HG02943 (cell line): ENCODE measurements around the gene KIF14.
A peak's percentile ranks its signal among the peaks of the same experiment; 100 is the strongest.
"Not testable (repeated sequence)": the region's sequence is repeated elsewhere in the genome, so short reads cannot be mapped to it uniquely, and the experiment has no call there.

Experiments used
- ATAC-seq: cut with Tn5 transposase; IDR thresholded peaks from one replicate; pipeline ENCODE4 v1.9.1; 2021; ENCODE audit warnings: mild to moderate bottlenecking, low read depth, moderate library complexity; ENCODE audit not compliant: unreplicated experiment

Gene KIF14

GRCh38 chr1:200550367-200550766 lies 70.2 kb downstream of the KIF14 start:
- no peak for ATAC-seq

GRCh38 chr1:200547386-200547785 lies 73.2 kb downstream of the KIF14 start:
- no peak for ATAC-seq

- ATAC-seq = no peak
Measured at GRCh38 chr1:200546577-200546976, 74.0 kb downstream of the KIF14 start.

- no peak for ATAC-seq
Measured at GRCh38 chr1:200542162-200542561, 78.4 kb downstream of the KIF14 start.

GRCh38 chr1:200540281-200540680 lies 80.3 kb downstream of the KIF14 start:
- no peak for ATAC-seq

- ATAC-seq = no peak
Measured at GRCh38 chr1:200538179-200538578, 82.4 kb downstream of the KIF14 start.

GRCh38 chr1:200535605-200536004 lies 84.9 kb downstream of the KIF14 start:
- no peak for ATAC-seq

- ATAC-seq = no peak
Measured at GRCh38 chr1:200530623-200531261, 89.8 kb downstream of the KIF14 start.

GRCh38 chr1:200528858-200529606 lies 91.5 kb downstream of the KIF14 start:
- ATAC-seq = no peak

GRCh38 chr1:200527670-200528069 lies 92.9 kb downstream of the KIF14 start:
- ATAC-seq = no peak

GRCh38 chr1:200526709-200527612 lies 93.6 kb downstream of the KIF14 start:
- no peak for ATAC-seq

- no peak for ATAC-seq
Measured at GRCh38 chr1:200525090-200525987, 95.2 kb downstream of the KIF14 start.

GRCh38 chr1:200524551-200524950 lies 96.0 kb downstream of the KIF14 start:
- ATAC-seq = not testable (repeated sequence)

- ATAC-seq = no peak
Measured at GRCh38 chr1:200524092-200524491, 96.5 kb downstream of the KIF14 start.

GRCh38 chr1:200520735-200521134 lies 99.8 kb downstream of the KIF14 start:
- ATAC-seq = no peak

- ATAC-seq = no peak
Measured at GRCh38 chr1:200518524-200518923, 102.0 kb downstream of the KIF14 start.

- no peak for ATAC-seq
Measured at GRCh38 chr1:200512191-200512590, 108.4 kb downstream of the KIF14 start.

GRCh38 chr1:200510228-200510623 lies 110.3 kb downstream of the KIF14 start:
- ATAC-seq = peak; percentile 89

- no peak for ATAC-seq
Measured at GRCh38 chr1:200506471-200506870, 114.1 kb downstream of the KIF14 start.

- no peak for ATAC-seq
Measured at GRCh38 chr1:200505257-200505656, 115.3 kb downstream of the KIF14 start.
